OCI-LY7 (cell line): ENCODE data around the gene MAP3K15. TPM values are rescaled to one million over a fixed set of nuclear protein-coding genes. Genes with fewer than 3 reads are reported as not detected.

Experiments used
- BruUV-seq: library from RNA; stranded (reverse); fragments of 400-500 nt; replicated peaks from 2 replicates; lab custom pipeline; 2021; lab: Mats Ljungman, UMichigan
- CTCF ChIA-PET: fragments of 300-600 bp; sonication (Branson Sonifier 250); formaldehyde crosslinking; loops from one replicate; lab custom pipeline; 2022; ENCODE audit warnings: antibody characterized with exemption; ENCODE audit not compliant: unreplicated experiment; lab: Charles Lee
- POLR2A ChIA-PET: fragments of 300-600 bp; sonication (Branson Sonifier 250); formaldehyde crosslinking; loops from one replicate; lab custom pipeline; 2022; ENCODE audit warnings: antibody characterized with exemption; lab: Charles Lee
- DNase-seq: peaks from one replicate; pipeline ENCODE4 v3.0.0-alpha.2; 2015; ENCODE audit warnings: low spot score
- H2AFZ ChIP-seq: fragments of 200-600 bp; sonication (generic), shearing (Covaris generic); 2 replicates; pipeline ENCODE4 v1.6.1; 2014; ENCODE audit warnings: mild to moderate bottlenecking, antibody characterized with exemption, low read length, moderate library complexity
- H3K27ac ChIP-seq: fragments of 200-600 bp; sonication (generic); 2 replicates; pipeline ENCODE4 v1.5.1; 2014; ENCODE audit warnings: mixed run types, low read depth, mild to moderate bottlenecking, moderate library complexity, low read length, inconsistent platforms; ENCODE audit not compliant: poor library complexity, severe bottlenecking
- H3K36me3 ChIP-seq: fragments of 200-600 bp; sonication (generic); 2 replicates; pipeline ENCODE4 v1.6.1; 2014; ENCODE audit warnings: mild to moderate bottlenecking, antibody characterized with exemption, low read length, moderate library complexity, mixed read lengths; ENCODE audit not compliant: insufficient read depth
- H3K4me1 ChIP-seq: fragments of 200-600 bp; sonication (generic); 2 replicates; pipeline ENCODE4 v1.5.1; 2014; ENCODE audit warnings: mild to moderate bottlenecking, low read length; ENCODE audit not compliant: insufficient read depth, poor library complexity, severe bottlenecking
- H3K4me2 ChIP-seq: fragments of 200-600 bp; sonication (generic); 2 replicates; pipeline ENCODE4 v1.6.1; 2014; ENCODE audit warnings: mild to moderate bottlenecking, low read length
- H3K4me3 ChIP-seq: fragments of 200-600 bp; sonication (generic); 2 replicates; pipeline ENCODE4 v1.5.1; 2014; ENCODE audit warnings: mild to moderate bottlenecking, low read depth, low read length; ENCODE audit not compliant: poor library complexity, severe bottlenecking
- H3K79me2 ChIP-seq: fragments of 200-600 bp; sonication (generic); 2 replicates; pipeline ENCODE4 v1.6.1; 2016; ENCODE audit warnings: low read depth, mild to moderate bottlenecking, low read length, moderate library complexity, mixed read lengths; ENCODE audit not compliant: insufficient read depth
- H3K9me2 ChIP-seq: fragments of 200-600 bp; sonication (generic); 2 replicates; pipeline ENCODE4 v1.6.1; 2016; ENCODE audit warnings: mild to moderate bottlenecking, low read length, mixed read lengths; ENCODE audit not compliant: insufficient read depth
- H3K9me3 ChIP-seq: fragments of 200-600 bp; sonication (generic); 2 replicates; pipeline ENCODE4 v1.6.1; 2014; ENCODE audit warnings: mild to moderate bottlenecking, mixed run types, low read length, mixed read lengths
- H4K20me1 ChIP-seq: fragments of 200-600 bp; sonication (generic); 2 replicates; pipeline ENCODE4 v1.6.1; 2014; ENCODE audit warnings: mild to moderate bottlenecking, antibody characterized with exemption, low read length, moderate library complexity, mixed read lengths; ENCODE audit not compliant: insufficient read depth
- EZH2phosphoT487 ChIP-seq: fragments of 200-600 bp; sonication (generic); IDR thresholded peaks from 2 replicates; pipeline ENCODE4 v1.6.1; 2018; ENCODE audit warnings: low read depth, borderline replicate concordance, mild to moderate bottlenecking, mixed run types, antibody characterized with exemption, low read length, moderate library complexity, mixed read lengths
- intact Hi-C: fragments of 100-400 bp; cut with micrococcal nuclease; formaldehyde crosslinking; loops from one replicate; pipeline ENCODE4 v1.10.0; 2022; ENCODE audit not compliant: unreplicated experiment
- total RNA-seq, 2 experiments: library from RNA; depleted of rRNA in 1 of 2; stranded (reverse); fragments of >200 nt in 1 of 2; shearing (Covaris generic) in 1 of 2; gene quantifications; 2 replicates each; pipeline ENCODE4 v1.2.3, GENCODE V29; 2014 to 2022
- TF ChIP-seq, protein P1 (sequence below): fragments of 200-600 bp; sonication (generic); conservative IDR thresholded peaks from 2 replicates; pipeline ENCODE4 v1.5.1; 2014; ENCODE audit warnings: mild to moderate bottlenecking, antibody characterized with exemption, low read length, moderate library complexity, mixed read lengths

MAP3K15 gene
- total RNA-seq, 2 experiments from 2014 or later, result not detected

DNA sequence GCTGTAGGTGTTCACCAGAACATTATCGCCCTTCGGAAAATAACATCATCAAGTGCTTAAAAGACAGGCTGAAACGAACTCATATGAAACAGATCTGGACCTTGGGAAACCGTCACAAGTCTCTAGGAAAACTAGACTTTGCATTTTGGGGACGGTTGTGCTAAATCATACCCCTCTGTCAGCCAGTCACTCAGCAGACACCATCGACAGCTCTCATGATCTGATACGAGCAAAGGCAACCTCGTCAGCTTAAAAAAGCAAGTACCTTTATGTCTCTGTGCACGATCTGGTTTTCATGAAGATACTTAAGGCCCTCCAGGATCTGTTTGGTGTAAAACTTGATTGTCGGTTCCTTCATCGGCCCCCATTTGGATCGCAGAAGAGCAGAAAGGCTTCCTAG, 123.2 kb downstream of the MAP3K15 start:
- no peak overlapping the region for H2AFZ ChIP-seq
- BruUV-seq, result no TSS peak
- no peak for DNase-seq
- H3K4me2 ChIP-seq, result no peak overlapping the region
- intact Hi-C loops, result no loop called here
- H3K4me1 ChIP-seq, result no peaks in the 10 kb centered on the region
- H3K9me3 ChIP-seq, result no peaks in the 10 kb centered on the region
- POLR2A ChIA-PET, result no interaction called here
- H3K4me3 ChIP-seq, result no peak overlapping the region
- H4K20me1 ChIP-seq, result no peaks in the 10 kb centered on the region
- no peaks in the 10 kb centered on the region for H3K36me3 ChIP-seq
- H3K79me2 ChIP-seq, result no peaks in the 10 kb centered on the region
- TF ChIP-seq, protein P1, sequence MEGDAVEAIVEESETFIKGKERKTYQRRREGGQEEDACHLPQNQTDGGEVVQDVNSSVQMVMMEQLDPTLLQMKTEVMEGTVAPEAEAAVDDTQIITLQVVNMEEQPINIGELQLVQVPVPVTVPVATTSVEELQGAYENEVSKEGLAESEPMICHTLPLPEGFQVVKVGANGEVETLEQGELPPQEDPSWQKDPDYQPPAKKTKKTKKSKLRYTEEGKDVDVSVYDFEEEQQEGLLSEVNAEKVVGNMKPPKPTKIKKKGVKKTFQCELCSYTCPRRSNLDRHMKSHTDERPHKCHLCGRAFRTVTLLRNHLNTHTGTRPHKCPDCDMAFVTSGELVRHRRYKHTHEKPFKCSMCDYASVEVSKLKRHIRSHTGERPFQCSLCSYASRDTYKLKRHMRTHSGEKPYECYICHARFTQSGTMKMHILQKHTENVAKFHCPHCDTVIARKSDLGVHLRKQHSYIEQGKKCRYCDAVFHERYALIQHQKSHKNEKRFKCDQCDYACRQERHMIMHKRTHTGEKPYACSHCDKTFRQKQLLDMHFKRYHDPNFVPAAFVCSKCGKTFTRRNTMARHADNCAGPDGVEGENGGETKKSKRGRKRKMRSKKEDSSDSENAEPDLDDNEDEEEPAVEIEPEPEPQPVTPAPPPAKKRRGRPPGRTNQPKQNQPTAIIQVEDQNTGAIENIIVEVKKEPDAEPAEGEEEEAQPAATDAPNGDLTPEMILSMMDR, result no peak
- TF ChIP-seq EZH2phosphoT487, result no peak
- no peak overlapping the region for H3K27ac ChIP-seq
- no peaks in the 10 kb centered on the region for H3K9me2 ChIP-seq
- CTCF ChIA-PET, result no interaction called here

DNA sequence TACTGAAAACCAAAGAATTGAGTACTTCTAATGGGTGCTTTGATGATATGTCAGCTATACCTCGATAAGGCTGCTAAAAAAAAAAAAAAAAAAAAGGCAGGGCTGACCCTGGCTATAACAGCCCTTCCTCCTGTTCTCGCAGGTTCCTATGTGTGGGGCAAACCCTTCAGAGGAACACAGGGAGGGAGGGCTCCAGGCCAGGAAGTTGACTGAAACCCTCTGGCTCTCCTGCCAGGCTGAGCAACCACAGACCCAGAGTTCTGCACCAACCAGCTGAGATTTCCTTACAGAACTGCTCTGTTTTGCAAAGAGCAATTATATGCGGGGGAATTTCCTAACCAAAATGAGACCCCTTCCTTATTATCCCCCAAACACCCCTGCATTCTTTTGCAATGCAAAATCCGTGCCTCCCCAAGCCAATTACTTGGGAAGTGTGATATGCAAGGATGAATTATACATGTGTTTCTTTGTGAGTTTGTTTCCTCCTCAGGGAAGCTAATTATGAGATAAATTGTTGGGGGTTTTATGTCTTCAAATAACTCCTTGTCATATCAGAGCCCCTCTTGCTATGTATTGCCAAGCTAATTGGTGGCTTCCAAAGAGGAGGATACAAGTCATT, 126.0 kb downstream of the MAP3K15 start:
- TF ChIP-seq EZH2phosphoT487, result no peak
- TF ChIP-seq, protein P1, result no peak
- DNase-seq, result no peak
- ChIA-PET POLR2A (interaction anchor here (0.6 to 0.7 kb wide), 3 partner anchors 11 to 799 kb away, joined by 3 to 5 read pairs (median 4); no protein-coding TSS in a partner anchor), CTCF (no interaction called here)
- Histone ChIP-seq H3K9me3 (no peaks in the 10 kb centered on the region), H3K4me3 (no peak overlapping the region), H3K27ac (no peak overlapping the region), H3K4me1 (no peaks in the 10 kb centered on the region), H4K20me1 (no peaks in the 10 kb centered on the region), H2AFZ (no peak overlapping the region), H3K36me3 (no peaks in the 10 kb centered on the region), H3K9me2 (no peaks in the 10 kb centered on the region), H3K4me2 (no peak overlapping the region), H3K79me2 (no peaks in the 10 kb centered on the region)
- no TSS peak for BruUV-seq
- intact Hi-C loops, result no loop called here

DNA sequence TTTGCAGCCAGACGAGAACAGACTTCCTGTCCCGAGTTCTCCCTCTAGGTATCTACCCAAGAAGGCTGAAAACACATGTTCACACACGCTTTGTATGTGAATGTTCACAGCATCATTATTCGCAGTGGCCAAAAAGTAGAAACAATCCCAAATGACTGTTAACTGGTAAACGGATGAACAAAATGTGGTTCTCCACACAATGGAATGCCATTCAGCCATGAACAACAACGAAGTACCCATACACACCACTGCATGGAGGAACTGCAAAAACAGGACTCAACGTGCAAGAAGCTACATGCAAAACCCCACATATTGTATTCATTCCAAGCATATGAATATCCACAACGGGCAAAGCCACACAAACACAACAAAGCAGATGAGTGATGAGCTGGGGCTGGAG, 126.6 kb downstream of the MAP3K15 start:
- Histone ChIP-seq H3K4me3 (no peak overlapping the region), H4K20me1 (no peaks in the 10 kb centered on the region), H2AFZ (no peak overlapping the region), H3K79me2 (no peaks in the 10 kb centered on the region), H3K27ac (no peak overlapping the region), H3K36me3 (no peaks in the 10 kb centered on the region), H3K9me2 (no peaks in the 10 kb centered on the region), H3K4me2 (no peak overlapping the region), H3K4me1 (no peaks in the 10 kb centered on the region), H3K9me3 (no peaks in the 10 kb centered on the region)
- no peak for TF ChIP-seq EZH2phosphoT487
- TF ChIP-seq, protein P1, result no peak
- intact Hi-C loops, result no loop called here
- ChIA-PET CTCF (no interaction called here), POLR2A (no interaction called here)
- DNase-seq, result no peak
- BruUV-seq, result no TSS peak
